ENCODE results near the gene FAM168A.
"Not testable (repeated sequence)": the region's sequence is repeated elsewhere in the genome, so short reads cannot be mapped to it uniquely, and the experiment has no call there.

Gene FAM168A

DNA sequence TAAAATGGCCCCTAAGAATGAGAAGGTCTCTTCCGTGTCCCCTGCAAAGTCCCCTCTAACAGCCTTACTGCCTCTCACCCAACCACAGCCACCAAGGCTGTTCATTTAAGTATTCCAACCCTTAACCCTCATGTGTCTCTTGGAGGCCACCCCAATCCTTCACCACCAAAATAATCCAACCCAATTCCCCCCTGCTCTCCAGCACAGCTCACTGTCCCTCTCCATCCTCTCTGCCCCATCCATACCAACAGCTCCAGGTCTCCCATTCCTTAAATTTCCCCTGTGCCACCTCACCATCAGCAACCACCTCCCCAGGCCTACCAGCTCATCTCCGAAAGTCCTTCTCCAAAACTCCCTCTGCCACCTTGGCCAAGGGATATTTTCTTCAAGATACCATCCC is 1.4 kb downstream of the FAM168A start:
- DNase-seq (ENCODE audit: low read depth in 4 of 4, low spot score in 1 of 4), result no peak

DNA sequence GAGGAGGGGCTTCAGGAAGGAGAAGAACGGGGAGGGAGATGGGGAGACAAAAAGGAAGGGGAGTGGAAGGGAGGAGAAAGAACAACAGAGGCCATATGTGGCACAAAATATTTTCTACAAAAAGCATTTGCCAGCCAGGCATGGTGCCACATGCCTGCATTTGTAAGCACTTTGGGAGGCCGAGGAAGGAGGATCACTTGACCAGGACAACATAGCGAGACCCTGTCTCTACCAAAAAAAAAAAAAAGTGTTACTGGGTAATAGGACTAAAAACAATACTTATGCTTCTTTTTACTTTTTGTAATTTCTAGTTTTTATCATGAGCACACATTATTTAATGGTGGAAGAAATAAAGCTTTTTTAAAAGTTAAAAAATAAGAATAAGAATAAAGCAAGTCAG is 5.3 kb downstream of the FAM168A start:
- no peak for DNase-seq (ENCODE audit: low read depth in 4 of 4, low spot score in 1 of 4)

DNA sequence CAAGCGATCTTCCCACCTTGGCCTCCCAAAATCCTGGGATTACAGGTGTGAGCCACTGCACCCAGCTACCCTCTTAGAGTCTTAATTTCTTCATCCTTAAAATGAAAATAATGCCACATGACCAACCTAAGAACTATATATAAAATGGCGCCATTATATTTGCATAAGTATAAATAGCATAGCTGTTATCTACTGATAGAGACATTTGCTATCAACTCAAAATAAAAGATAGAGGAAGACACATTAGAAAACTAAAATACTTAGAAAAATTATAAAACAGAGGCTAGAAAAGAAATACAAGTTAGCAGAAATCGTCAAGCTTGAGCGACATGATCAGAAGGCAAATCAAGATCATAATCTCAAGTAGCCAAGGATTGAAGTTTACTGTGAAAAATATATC is 6.2 kb downstream of the FAM168A start:
- no peak for DNase-seq (ENCODE audit: low read depth in 4 of 4, low spot score in 1 of 4)

DNA sequence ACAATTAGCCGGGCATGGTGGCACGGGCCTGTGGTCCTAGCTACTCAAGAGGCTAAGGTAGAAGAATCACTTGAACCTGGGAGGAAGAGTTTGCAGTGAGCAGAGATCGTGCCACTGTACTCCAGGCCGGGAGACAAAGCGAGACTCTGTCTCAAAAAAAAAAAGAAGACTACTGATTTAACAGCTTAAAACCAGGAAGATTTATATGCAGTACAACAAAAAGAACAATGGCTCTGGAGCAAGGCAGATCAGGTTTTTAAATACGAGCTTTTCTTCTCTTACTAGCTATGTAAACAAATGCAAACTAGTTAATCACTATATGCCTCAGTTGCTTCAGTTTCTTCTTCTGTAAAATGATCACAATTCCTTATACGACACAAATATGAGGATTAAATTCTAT is 6.9 kb downstream of the FAM168A start:
- DNase-seq (ENCODE audit: low read depth in 4 of 4, low spot score in 1 of 4), result no peak

DNA sequence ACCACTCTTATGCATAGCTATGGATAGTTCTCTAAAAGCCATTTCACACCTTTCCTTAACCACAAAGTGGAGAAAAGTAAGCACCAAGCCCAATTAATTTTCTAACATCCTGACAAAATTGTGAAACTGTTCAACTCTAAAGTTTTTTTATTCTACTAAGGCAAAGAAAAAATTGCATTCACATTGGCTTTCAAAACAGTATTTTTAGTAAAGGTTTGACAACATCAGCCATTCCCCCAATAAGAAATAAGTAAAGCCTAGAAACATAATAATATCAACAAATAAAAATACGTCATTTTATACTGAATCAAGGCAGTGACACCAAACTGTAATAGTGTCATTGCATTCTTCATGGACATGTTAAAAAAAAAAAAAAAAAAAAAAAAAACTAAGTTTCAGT is 11.1 kb downstream of the FAM168A start:
- no peak for DNase-seq (ENCODE audit: low read depth in 4 of 4, low spot score in 1 of 4)

DNA sequence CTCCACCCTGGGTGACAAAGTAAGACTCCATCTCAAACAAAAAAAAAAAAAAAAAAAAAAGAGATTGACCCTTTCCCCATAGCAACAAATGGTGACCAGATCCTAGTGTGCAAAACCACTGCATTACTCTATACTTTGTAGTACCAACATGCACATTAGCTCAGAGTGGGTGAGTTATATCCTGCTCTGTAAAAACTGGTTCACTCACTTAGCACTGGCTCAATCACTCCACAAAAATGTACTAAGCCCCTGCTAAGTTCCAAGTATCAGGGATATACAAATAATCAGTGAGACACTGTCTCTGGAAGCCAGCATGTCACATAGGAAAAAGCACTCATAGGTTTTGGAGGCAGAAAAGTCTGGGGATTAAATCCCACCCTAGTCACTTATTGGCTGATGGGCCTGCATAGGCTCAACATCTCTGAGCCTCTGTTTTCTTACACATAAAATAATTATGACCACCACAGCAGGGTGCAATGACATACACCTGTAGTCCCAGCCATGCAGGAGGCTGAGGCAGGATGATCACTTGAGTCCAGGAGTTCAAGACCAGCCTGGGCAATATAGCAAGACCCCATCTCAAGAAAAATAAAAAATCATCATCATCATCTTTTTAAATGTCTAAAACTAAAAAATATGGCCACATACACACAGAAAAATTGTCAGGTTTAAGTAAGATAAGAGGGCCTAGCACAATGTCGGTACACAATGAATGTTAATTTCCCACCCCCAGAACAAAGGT is 11.9 kb downstream of the FAM168A start:
- DNase-seq (ENCODE audit: low read depth in 4 of 4, low spot score in 1 of 4), result no peak

DNA sequence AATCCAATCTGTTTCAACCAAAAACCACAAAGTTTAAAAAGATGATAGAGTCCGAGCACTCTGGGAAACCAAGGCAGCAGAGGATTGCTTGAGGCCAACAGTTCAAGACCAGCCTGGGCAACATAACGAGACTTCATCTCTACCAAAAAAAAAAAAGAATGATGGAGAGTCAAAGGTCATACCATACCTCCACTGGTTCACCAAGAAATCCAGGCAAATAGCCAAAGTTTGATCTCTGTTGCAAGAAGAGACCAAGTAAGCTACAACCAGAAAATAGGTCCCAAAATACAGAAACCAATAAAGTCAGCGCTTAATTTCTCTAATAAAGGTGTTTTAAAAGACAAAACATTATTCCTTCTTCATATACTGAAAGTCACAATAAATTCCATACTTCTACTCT is 13.1 kb downstream of the FAM168A start:
- DNase-seq (ENCODE audit: low read depth in 4 of 4, low spot score in 1 of 4), result no peak

DNA sequence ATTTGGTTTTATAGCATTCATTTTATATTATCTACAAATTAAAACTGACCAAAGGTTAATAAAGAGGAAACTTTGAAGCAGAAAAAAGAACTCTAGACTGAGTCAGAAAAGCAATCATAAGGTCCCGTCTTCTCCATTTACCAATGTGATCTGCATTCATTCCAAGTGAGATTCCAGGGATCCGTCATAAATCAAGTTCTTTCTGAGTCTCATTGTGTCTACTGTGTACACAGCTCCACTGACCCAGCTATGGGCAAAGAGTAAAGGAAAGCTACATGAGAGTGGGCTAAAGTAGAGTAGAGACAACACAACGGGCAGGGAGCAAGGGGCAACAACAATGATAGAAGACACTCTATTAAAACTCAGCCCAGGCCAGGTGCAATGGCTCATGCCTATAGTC is 15.3 kb downstream of the FAM168A start:
- DNase-seq (ENCODE audit: low read depth in 4 of 4, low spot score in 1 of 4), result no peak

DNA sequence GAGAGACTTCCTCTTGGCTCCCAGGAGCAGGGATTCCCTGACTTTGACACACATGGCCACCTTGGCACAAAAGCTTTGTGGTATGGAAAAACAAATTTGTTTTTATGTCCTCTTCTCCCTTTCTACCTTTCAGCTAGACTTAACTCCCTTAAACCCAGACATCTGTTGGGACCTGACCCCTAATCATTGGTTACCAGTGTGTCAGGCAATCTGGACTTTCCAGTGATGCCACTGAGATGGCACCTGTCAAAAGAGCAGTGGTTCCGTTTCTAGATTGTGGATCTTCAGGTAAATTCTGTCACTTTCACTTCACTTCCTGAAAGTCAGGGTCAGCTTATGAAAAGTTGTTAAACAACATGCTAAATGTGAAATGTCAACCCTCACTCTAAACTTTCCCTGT is 17.2 kb downstream of the FAM168A start:
- DNase-seq (ENCODE audit: low read depth in 4 of 4, low spot score in 1 of 4), result not testable (repeated sequence)

DNA sequence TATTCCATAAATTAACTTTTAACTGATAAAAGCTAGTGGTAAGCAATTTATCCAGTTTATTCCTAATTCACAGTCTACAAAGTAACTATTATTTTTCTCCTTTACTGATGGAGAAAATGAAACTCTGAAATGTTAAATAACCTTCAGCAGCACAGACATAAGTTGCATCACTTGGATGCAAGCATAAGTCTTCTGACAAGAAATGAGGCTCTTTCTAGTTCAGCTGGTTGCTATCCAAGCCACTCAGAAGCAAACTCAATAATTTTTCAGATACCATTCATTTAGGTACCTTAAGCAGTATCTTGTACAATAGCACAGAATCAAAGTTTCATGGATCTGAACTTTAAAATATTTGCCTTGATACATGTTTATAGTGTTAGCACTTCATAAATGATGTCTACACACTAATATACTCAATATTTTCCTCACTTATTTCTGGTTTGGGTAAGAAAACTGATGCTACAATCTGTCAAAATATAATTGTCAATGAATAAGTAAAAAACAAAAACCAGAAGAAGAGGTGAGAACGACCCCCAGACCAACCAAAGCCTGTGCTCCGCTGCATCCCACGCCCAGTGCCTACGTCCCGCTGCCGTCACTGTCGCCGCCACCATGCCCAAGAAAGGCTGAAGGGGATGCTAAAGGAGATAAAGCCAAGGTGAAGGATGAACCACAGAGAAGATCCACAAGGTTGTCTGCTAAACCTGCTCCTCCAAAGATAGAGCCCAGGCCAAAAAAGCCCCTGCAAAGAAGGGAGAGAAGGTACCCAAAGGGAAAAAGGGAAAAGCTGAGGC is 18.1 kb downstream of the FAM168A start:
- no peak for DNase-seq (ENCODE audit: low read depth in 4 of 4, low spot score in 1 of 4)

DNA sequence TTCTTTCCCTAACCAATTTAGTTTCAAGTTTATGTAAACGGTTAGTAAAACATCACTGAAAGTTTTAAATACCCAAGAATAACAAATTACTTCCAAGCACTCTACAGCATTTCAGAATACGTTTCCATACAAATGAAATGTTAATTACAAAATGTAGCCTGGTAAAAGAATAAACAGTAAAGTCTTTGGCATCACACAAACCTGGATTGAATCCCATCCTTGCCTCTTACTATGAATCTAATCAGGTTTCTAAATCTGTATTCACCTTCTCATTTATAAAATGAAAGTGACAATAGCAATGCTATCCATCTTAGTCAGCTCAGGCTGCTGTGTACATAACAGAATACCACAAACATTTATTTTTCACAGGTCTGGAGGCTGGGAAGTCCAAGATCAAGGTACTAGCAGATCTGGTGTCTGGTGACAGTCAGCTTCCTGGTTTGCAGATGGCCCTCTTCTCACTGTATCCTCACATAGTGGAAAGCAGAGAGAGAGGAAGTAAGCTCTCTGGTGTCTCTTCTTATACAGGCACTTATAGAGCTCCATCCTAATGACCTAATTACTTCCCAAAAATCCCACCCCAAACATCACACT is 19.2 kb downstream of the FAM168A start:
- DNase-seq (ENCODE audit: low read depth in 4 of 4, low spot score in 1 of 4), result no peak

DNA sequence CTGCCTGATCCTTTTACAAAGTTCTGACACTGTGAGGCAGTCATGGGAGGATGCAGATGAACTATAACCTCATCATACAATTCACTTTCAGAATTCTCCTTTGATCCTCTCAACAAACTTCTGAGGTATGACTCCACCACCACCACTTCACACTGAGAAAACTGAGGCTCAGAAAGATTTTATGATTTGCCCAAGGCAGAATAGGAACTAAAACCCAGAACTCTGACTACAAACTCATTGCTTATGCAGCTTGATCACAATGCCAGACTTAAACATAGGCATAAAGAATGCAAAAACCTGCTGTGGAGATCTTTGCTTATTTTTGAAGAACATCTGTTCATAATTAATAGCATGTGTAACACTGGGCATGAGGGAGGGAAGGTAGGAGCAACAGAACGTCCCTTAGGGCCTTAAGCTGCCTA is 20.4 kb downstream of the FAM168A start:
- no peak for DNase-seq (ENCODE audit: low read depth in 4 of 4, low spot score in 1 of 4)

DNA sequence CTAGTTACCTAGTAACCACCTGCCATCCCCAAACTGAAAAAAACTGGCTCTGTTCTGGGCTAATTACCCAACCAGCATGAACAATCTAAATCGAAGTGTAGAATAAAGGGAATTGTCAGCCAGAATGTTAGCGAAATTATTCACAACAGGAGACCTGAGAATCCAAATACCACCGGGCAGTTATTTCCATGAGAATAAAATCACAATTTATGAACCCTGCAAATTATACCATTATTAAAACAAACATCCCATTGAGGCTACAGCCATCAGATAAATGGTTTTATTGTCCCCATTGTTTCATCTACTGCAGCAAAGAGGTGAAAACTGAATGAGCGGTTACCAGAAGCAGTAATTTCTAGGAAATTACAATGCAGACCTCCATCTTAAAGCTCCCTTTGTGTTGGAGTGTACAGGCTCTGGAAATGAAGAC is 21.7 kb downstream of the FAM168A start:
- DNase-seq (ENCODE audit: low read depth in 4 of 4, low spot score in 1 of 4), result no peak

DNA sequence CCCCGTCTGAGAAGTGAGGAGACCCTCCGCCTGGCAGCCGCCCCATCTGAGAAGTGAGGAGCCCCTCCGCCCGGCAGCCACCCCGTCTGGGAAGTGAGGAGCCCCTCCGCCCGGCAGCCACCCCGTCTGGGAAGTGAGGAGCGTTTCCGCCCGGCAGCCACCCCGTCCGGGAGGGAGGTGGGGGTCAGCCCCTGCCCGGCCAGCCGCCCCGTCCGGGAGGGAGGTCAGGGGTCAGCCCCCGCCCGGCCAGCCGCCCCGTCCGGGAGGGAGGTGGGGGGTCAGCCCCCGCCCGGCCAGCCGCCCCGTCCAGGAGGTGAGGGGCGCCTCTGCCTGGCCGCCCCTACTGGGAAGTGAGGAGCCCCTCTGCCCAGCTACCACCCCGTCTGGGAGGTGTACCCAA is 25.9 kb downstream of the FAM168A start:
- not testable (repeated sequence) for DNase-seq (ENCODE audit: low read depth in 4 of 4, low spot score in 1 of 4)

DNA sequence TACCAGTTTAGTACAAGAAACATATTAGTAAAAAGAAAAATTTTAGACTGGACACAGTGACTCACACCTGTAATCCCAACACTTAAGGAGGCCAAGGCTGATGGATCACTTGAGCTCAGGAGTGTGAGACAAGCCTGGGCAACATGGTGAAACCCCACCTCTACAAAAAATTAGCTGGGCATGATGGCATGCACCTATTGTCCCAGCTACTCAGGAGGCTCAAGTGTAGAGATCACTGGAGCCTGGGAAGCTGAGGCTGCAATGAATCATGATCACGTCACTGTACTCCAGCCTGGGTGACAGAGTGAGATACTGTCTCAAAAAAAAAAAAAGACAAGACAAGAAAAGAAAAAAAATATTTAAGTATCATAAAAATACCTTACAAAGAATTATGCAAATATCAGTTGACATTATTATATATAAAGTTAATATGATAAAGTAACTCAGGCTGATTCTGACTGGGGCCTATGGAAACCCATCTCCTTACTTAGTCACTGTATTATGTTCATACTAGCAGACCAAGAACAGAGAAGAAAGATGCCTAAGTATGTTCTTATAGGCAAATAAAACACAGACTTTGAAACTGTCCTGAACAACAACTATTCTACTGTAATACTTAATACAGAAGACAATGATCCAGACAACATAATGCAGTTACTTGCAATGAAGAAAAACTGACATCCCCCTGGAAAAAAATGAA is 27.3 kb downstream of the FAM168A start:
- DNase-seq (ENCODE audit: low read depth in 4 of 4, low spot score in 1 of 4), result no peak

DNA sequence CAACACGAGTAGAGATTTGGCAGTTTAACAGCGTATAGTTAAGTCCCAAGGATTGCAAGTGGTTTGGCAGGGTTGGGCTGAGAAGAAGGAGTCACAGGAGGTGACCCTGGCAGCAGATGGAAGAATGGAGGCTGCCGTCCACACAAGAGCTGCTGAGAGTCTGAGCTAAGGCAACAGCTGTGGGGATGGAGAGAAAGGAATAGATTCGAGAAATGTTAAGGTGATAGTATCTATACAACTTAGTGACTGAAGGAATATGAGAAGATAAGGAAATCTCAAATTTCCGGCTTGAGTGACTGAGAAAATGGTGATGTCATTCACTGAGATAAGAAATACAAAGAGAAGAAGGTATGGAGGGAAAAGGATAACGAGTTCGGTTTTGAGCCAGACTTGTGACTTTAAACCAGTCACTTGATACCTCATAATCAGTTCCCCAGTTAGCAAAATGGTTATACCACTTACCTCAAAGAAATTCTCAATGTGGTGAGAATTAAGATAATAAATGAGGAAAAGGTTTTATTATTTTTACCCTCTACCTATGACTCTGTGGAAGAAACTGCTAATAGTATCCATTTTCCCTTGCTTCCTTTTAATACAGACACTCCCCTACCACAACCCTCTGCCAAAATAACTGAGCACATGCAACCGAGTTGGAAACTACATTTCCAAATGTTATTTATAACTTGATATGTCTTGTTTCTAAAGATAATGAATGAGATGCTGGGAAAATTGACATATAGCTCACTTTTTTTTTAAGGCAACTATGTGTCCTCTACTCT is 30.7 kb downstream of the FAM168A start:
- no peak for DNase-seq (ENCODE audit: low read depth in 4 of 4, low spot score in 1 of 4)

DNA sequence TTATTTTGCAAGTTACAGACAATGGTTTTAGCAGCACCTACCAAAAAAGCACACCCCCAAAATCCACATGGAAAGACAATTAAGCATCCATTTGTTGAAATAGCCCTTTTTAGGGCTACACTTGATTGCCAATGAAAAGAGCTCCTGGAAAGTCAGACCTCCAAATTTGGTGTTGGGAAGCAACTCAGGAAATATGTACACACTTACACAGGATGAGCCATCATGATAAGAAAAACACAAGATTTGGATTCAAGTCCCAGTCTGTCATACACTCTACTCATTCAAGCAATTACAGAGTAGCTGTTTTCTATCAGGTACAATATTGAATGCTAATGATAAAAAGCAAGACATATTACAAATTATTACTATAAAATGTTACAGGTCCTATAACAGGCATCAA is 31.5 kb downstream of the FAM168A start:
- no peak for DNase-seq (ENCODE audit: low read depth in 4 of 4, low spot score in 1 of 4)

DNA sequence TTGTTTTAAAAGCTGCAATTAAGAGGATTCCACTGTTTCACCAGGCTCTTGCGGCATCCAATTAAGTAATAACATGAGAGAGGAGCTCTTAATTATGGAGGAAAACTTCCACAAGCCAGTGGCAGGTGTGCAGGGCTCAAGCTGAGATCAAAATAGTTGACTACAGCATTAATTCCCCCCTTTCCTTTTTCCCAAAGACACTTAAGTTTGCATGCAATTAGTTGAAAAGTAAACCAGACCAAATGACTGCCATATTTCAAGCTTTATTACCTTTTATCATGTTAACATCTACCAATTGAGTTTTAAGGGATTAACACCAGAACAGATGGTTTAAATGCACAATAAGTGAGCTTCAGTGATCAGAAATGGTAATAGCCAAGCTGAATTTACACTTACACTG is 32.1 kb downstream of the FAM168A start:
- no peak for DNase-seq (ENCODE audit: low read depth in 4 of 4, low spot score in 1 of 4)

DNA sequence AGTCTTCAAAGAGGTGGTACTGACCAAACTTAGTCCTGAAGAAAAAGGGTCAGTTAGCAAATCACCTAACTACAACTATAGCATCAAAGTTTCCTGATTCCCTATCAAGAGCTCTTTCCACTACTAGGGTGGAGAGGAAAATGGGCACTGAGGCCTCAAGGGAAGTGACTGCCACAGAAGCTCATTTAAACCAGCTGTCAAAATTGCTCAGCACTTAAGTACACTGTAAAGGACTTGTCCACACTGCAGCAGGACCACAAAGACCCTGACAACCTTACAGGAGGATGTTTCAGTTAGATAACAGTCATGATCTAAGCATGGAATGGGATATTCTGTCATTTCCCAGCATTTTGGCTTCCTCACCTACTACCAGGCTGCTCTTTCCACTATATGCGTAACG is 33.0 kb downstream of the FAM168A start:
- no peak for DNase-seq (ENCODE audit: low read depth in 4 of 4, low spot score in 1 of 4)

DNA sequence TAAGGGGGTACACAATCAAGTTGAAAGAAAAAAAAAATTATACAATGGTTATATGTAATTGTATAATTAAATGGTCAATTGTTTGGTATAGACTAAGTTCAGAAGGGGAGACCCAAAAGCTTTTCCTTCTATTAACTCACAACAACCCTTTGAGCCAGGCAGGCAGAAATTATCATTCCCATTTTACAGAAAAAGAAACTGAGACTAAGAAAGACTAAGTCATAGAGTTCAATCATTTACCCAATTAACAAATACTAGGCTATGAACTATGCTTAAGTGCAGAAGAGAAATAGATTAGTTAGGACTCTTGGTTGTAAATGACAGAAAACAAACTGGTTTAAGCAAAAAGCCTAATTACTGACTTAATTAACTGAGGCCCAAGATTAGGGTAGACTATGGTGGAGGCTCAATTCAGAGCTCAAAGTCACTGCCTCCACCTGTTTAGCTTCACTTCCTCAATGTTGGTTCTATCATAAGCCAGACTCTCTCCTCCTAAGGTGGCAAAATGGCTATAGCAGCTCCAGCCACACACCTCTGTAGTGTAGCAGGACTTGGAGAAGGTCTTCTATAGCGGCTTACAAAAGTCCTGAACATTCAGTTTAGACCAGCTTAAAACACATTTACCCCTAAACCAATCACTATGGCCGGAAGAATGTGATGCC is 34.2 kb downstream of the FAM168A start:
- DNase-seq (ENCODE audit: low read depth in 4 of 4, low spot score in 1 of 4), result no peak

All from stimulated activated CD4-positive, alpha-beta T cell treated with anti-CD3 and anti-CD28 coated beads, Interleukin-1b, Interleukin-23, amount 100 ng/mL, for 24 hours (primary cell).